ENCODE results near the gene ADCY5.

- TF ChIP-seq CTCF (IDR thresholded peaks at IDR 0.05) (no peak), POLR2A (IDR thresholded peaks at IDR 0.05) (no peak), EP300 (IDR thresholded peaks at IDR 0.05) (no peak)
Measured at GRCh38 chr3:123290107-123290930, 158.6 kb downstream of the ADCY5 start.
